OCI-LY1 (cell line): ENCODE results near the gene NOX1.

Source experiments
- CTCF ChIP-seq: fragments of 200-600 bp; sonication (generic), shearing (Covaris generic); IDR thresholded peaks from 2 replicates; pipeline ENCODE4 v1.5.1; 2017; ENCODE audit warnings: mild to moderate bottlenecking, antibody characterized with exemption, low read length, moderate library complexity, mixed read lengths
- EZH2 ChIP-seq: fragments of 200-600 bp; sonication (generic), shearing (Covaris generic); IDR thresholded peaks from 2 replicates; pipeline ENCODE4 v1.8.0; 2017; ENCODE audit warnings: borderline replicate concordance, mixed run types, mild to moderate bottlenecking, antibody characterized with exemption, low read length, moderate library complexity, mixed read lengths

- no peak for TF ChIP-seq CTCF
- TF ChIP-seq EZH2: no peak
Measured at GRCh38 chrX:100913111-100913510, 39.0 kb upstream of the NOX1 start.
